ENCODE measurements around the gene SPINDOC. TPM values are rescaled to one million over a fixed set of nuclear protein-coding genes. Genes with fewer than 3 reads are reported as not detected.
"Not testable (repeated sequence)": the region's sequence is repeated elsewhere in the genome, so short reads cannot be mapped to it uniquely, and the experiment has no call there.

The SPINDOC gene
- total RNA-seq, 1 experiment from 2014 or later: 121 TPM

GRCh38 chr11:63805844-63806415, 7.3 kb upstream of the SPINDOC start:
- Histone ChIP-seq H2AK5ac (ENCODE audit: insufficient read length, low read length) (no peak overlapping the region), H3K9me3 (ENCODE audit: control insufficient read depth, low read depth, low read length) (no peaks in the 10 kb centered on the region), H3K4ac (ENCODE audit: low read depth, low read length) (no peak overlapping the region), H2BK15ac (ENCODE audit: low read depth, low read length) (no peak overlapping the region), H3K79me2 (ENCODE audit: insufficient read depth, low read length) (no peaks in the 10 kb centered on the region), H3K18ac (ENCODE audit: insufficient read length, low read depth, low read length) (no peak overlapping the region), H2BK120ac (ENCODE audit: low read depth, low read length, poor library complexity, severe bottlenecking) (no peak overlapping the region), H2BK12ac (ENCODE audit: insufficient read length, low read depth, low read length) (no peak overlapping the region), H3K4me1 (ENCODE audit: insufficient read depth, low read length) (no peaks in the 10 kb centered on the region; the same call in 1 of the 2 replicates), H3K79me1 (ENCODE audit: insufficient read depth, low read depth, low read length, poor library complexity, severe bottlenecking) (no peaks in the 10 kb centered on the region), H3K27me3 (ENCODE audit: insufficient read depth, low read length) (no peaks in the 10 kb centered on the region), H3K9ac (ENCODE audit: extremely low read depth, insufficient read length, low read length) (no peak overlapping the region), H3T11ph (ENCODE audit: low read length) (no peak overlapping the region), H3K27ac (ENCODE audit: insufficient read length, low read depth, low read length) (no peak overlapping the region), H3K23ac (ENCODE audit: insufficient read length, low read depth, low read length) (no peak overlapping the region), H4K20me1 (ENCODE audit: control insufficient read depth, insufficient read depth, insufficient read length) (no peaks in the 10 kb centered on the region), H4K8ac (replicated peaks; ENCODE audit: insufficient read length, low read depth, low read length) (no peak overlapping the region), H2AFZ (ENCODE audit: low read length) (no peak overlapping the region), H4K5ac (ENCODE audit: insufficient read length, low read depth, low read length) (no peak overlapping the region), H2BK20ac (ENCODE audit: low read depth, low read length, poor library complexity, severe bottlenecking) (no peak overlapping the region), H3K23me2 (ENCODE audit: insufficient read length, low read depth, low read length, poor library complexity, severe bottlenecking) (no peaks in the 10 kb centered on the region), H3K56ac (ENCODE audit: insufficient read length, low read depth, low read length) (no peak overlapping the region), H3K4me2 (ENCODE audit: insufficient read depth, insufficient read length, low read length) (no peak overlapping the region), H2BK5ac (ENCODE audit: insufficient read length, low read length) (no peak overlapping the region), H4K91ac (ENCODE audit: insufficient read length, low read depth, low read length) (no peak overlapping the region), H3K14ac (ENCODE audit: insufficient read depth, low read length) (no peak overlapping the region)
- Mint-ChIP-seq H3K27ac (no peak overlapping the region), H3K27me3 (ENCODE audit: low read depth) (no peaks in the 10 kb centered on the region), H3K9me3 (no peaks in the 10 kb centered on the region), H3K4me3 (no peak overlapping the region), H3K4me1 (peaks cover 0 to 4% of the 10 kb centered on the region in 2 experiments; a peak in 1 of 4 replicates), H3K36me3 (ENCODE audit: insufficient read depth in 1 of 3, low read depth in 3 of 3) (peaks cover 0 to 3% (median 0%) of the 10 kb centered on the region in 3 experiments; a peak in 1 of 7 replicates)
- no peak for DNase-seq
- TF ChIP-seq CTCF (conservative IDR thresholded peaks at IDR 0.05): no peak
- no CpG with 5 or more reads among the region's 9 CpGs for WGBS (ENCODE audit: extremely low coverage, insufficient read length, low lambda C conversion rate)

GRCh38 chr11:63810383-63810782, 2.9 kb upstream of the SPINDOC start:
- H3K27ac ChIP-seq (ENCODE audit: insufficient read length, low read depth, low read length); H3K14ac ChIP-seq (ENCODE audit: insufficient read depth, low read length); H3K56ac ChIP-seq (ENCODE audit: insufficient read length, low read depth, low read length); H4K91ac ChIP-seq (ENCODE audit: insufficient read length, low read depth, low read length); H2AFZ ChIP-seq (ENCODE audit: low read length); H3K9me3 ChIP-seq (ENCODE audit: control insufficient read depth, low read depth, low read length); H3K27ac Mint-ChIP-seq; H3K4ac ChIP-seq (ENCODE audit: low read depth, low read length); DNase-seq; H3K79me1 ChIP-seq (ENCODE audit: insufficient read depth, low read depth, low read length, poor library complexity, severe bottlenecking); H2BK120ac ChIP-seq (ENCODE audit: low read depth, low read length, poor library complexity, severe bottlenecking); H3K4me1 ChIP-seq (ENCODE audit: insufficient read depth, low read length); H3K9me3 Mint-ChIP-seq; H4K5ac ChIP-seq (ENCODE audit: insufficient read length, low read depth, low read length); H3K4me2 ChIP-seq (ENCODE audit: insufficient read depth, insufficient read length, low read length); H2BK20ac ChIP-seq (ENCODE audit: low read depth, low read length, poor library complexity, severe bottlenecking); H3K18ac ChIP-seq (ENCODE audit: insufficient read length, low read depth, low read length); H3K4me3 Mint-ChIP-seq; H4K20me1 ChIP-seq (ENCODE audit: control insufficient read depth, insufficient read depth, insufficient read length); H3K9ac ChIP-seq (ENCODE audit: extremely low read depth, insufficient read length, low read length); H3K27me3 Mint-ChIP-seq (ENCODE audit: low read depth); H2BK15ac ChIP-seq (ENCODE audit: low read depth, low read length); H3K27me3 ChIP-seq (ENCODE audit: insufficient read depth, low read length); H3T11ph ChIP-seq (ENCODE audit: low read length); H3K23ac ChIP-seq (ENCODE audit: insufficient read length, low read depth, low read length); H2BK12ac ChIP-seq (ENCODE audit: insufficient read length, low read depth, low read length); H2BK5ac ChIP-seq (ENCODE audit: insufficient read length, low read length); H2AK5ac ChIP-seq (ENCODE audit: insufficient read length, low read length); H4K8ac ChIP-seq (replicated peaks; ENCODE audit: insufficient read length, low read depth, low read length); H3K23me2 ChIP-seq (ENCODE audit: insufficient read length, low read depth, low read length, poor library complexity, severe bottlenecking): not testable (repeated sequence)
- H3K79me2 ChIP-seq (ENCODE audit: insufficient read depth, low read length): peaks cover 11% of the 10 kb centered on the region
- H3K4me1 Mint-ChIP-seq: peaks cover 25 to 30% of the 10 kb centered on the region in 2 experiments
- H3K36me3 Mint-ChIP-seq (ENCODE audit: insufficient read depth in 1 of 3, low read depth in 3 of 3): peaks cover 5 to 11% (median 7%) of the 10 kb centered on the region in 3 experiments; a peak in 6 of 7 replicates
- no CpG with 5 or more reads among the region's 11 CpGs for WGBS (ENCODE audit: extremely low coverage, insufficient read length, low lambda C conversion rate)

Data from H9 (cell line).